B cell (primary cell): ENCODE measurements around the gene STX18. TPM values are rescaled to one million over a fixed set of nuclear protein-coding genes. Genes with fewer than 3 reads are reported as not detected.

Source experiments
- ATAC-seq: fragments of 200-7000 bp; cut with Tn5 transposase; one replicate; pipeline ENCODE4 v1.10.0; 2021; ENCODE audit warnings: low read depth, mild to moderate bottlenecking, moderate number of reproducible peaks, moderate library complexity
- CTCF ChIA-PET: fragments of 350-600 bp; sonication (Branson Sonifier 250); formaldehyde crosslinking; loops from one replicate; lab custom pipeline; 2021; ENCODE audit warnings: antibody characterized with exemption, inconsistent platforms; lab: Charles Lee
- POLR2A ChIA-PET: fragments of 350-600 bp; sonication (Branson Sonifier 250); formaldehyde crosslinking; loops from one replicate; lab custom pipeline; 2021; ENCODE audit warnings: antibody characterized with exemption; lab: Charles Lee
- DNase-seq: peaks from one replicate; pipeline ENCODE4 v3.0.0; 2013
- H2AFZ ChIP-seq: 2 replicates; pipeline ENCODE4 v1.6.1; 2012; ENCODE audit warnings: mild to moderate bottlenecking, low read depth, low read length; ENCODE audit not compliant: insufficient read depth, poor library complexity, severe bottlenecking
- H3K27ac ChIP-seq, 2 donors: 1 replicate in 1 of 2; 2 replicates in 1 of 2; pipeline ENCODE4 v1.5.1; 2012 to 2013; ENCODE audit warnings: low read length in 2 of 2, mild to moderate bottlenecking in 2 of 2, moderate library complexity in 1 of 2
- H3K27me3 ChIP-seq, 4 experiments: fragments of 200-600 bp in 1 of 4; sonication (generic) in 1 of 4; replicated peaks in 1 of 4; 1 replicate in 2 of 4; 2 replicates in 2 of 4; pipeline versions ENCODE4 v1.6.1 to v1.7.0; 2013 to 2016; ENCODE audit warnings: low read length in 3 of 4, mild to moderate bottlenecking in 2 of 4, mixed read lengths in 1 of 4, moderate library complexity in 1 of 4; ENCODE audit not compliant: insufficient read depth in 4 of 4, control insufficient read depth in 3 of 4; ENCODE audit errors: control extremely low read depth in 1 of 4
- H3K36me3 ChIP-seq, 2 experiments: replicated peaks in 1 of 2; 1 replicate in 1 of 2; 2 replicates in 1 of 2; pipeline versions ENCODE4 v1.6.1 to v1.7.1; 2013; ENCODE audit warnings: low read length in 1 of 2; ENCODE audit not compliant: insufficient read depth in 2 of 2, control insufficient read depth in 1 of 2; ENCODE audit errors: control extremely low read depth in 1 of 2, extremely low read depth in 1 of 2
- H3K4me1 ChIP-seq, 2 donors: fragments of 200-600 bp in 1 of 2; sonication (generic) in 1 of 2; 1 replicate in 1 of 2; 2 replicates in 1 of 2; pipeline versions ENCODE4 v1.5.1 to v1.6.1; 2013 to 2017; ENCODE audit warnings: low read length in 2 of 2; ENCODE audit not compliant: control insufficient read depth in 2 of 2, insufficient read depth in 2 of 2
- H3K4me2 ChIP-seq: replicated peaks from 2 replicates; pipeline ENCODE3; 2012; ENCODE audit warnings: mild to moderate bottlenecking, low read depth, low read length; ENCODE audit not compliant: poor library complexity, severe bottlenecking
- H3K4me3 ChIP-seq, 5 experiments: fragments of 200-600 bp in 1 of 5; sonication (generic) in 1 of 5; 1 replicate in 3 of 5; 2 replicates in 2 of 5; pipeline versions ENCODE4 v1.5.1 to v1.7.0; 2011 to 2016; ENCODE audit warnings: low read length in 4 of 5, mild to moderate bottlenecking in 4 of 5, low read depth in 2 of 5, control low read depth in 1 of 5, moderate library complexity in 1 of 5; ENCODE audit not compliant: insufficient read depth in 1 of 5; ENCODE audit errors: control extremely low read depth in 1 of 5, extremely low read depth in 1 of 5
- H3K79me2 ChIP-seq: fragments of 200-600 bp; sonication (generic); one replicate; pipeline ENCODE4 v1.6.0; 2016; ENCODE audit warnings: low read length; ENCODE audit not compliant: control insufficient read depth, insufficient read depth
- H3K9ac ChIP-seq: fragments of 200-600 bp; sonication (generic); 2 replicates; pipeline ENCODE4 v1.6.1; 2017; ENCODE audit warnings: mild to moderate bottlenecking, low read length, moderate library complexity
- H3K9me3 ChIP-seq, 3 donors: one replicate each; pipeline versions ENCODE4 v1.6.1 to v1.7.1; 2013; ENCODE audit warnings: low read length in 2 of 3; ENCODE audit not compliant: control insufficient read depth in 2 of 3, insufficient read depth in 1 of 3; ENCODE audit errors: control extremely low read depth in 1 of 3
- H4K20me1 ChIP-seq: 2 replicates; pipeline ENCODE4 v1.6.0; 2012; ENCODE audit warnings: mild to moderate bottlenecking, low read length; ENCODE audit not compliant: insufficient read depth, control insufficient read depth, poor library complexity, severe bottlenecking
- H3K27ac Mint-ChIP-seq: one replicate; pipeline ENCODE4 v1.8.0; 2021; ENCODE audit warnings: mixed read lengths
- H3K27me3 Mint-ChIP-seq: one replicate; pipeline ENCODE4 v1.8.0; 2021; ENCODE audit warnings: mixed read lengths
- H3K4me1 Mint-ChIP-seq: one replicate; pipeline ENCODE4 v1.8.0; 2021; ENCODE audit warnings: mixed read lengths
- H3K4me3 Mint-ChIP-seq: one replicate; pipeline ENCODE4 v1.8.0; 2021; ENCODE audit warnings: mixed read lengths
- H3K9me3 Mint-ChIP-seq: one replicate; pipeline ENCODE4 v1.8.0; 2022; ENCODE audit warnings: mixed read lengths; ENCODE audit not compliant: insufficient read depth
- CTCF ChIP-seq: fragments of 200-600 bp; IDR thresholded peaks from one replicate; pipeline ENCODE4 v1.8.0; 2022; ENCODE audit warnings: antibody characterized with exemption, mild to moderate bottlenecking
- EZH2 ChIP-seq: IDR thresholded peaks from 2 replicates; pipeline ENCODE4 v1.6.1; 2012; ENCODE audit warnings: borderline replicate concordance, low read depth, mild to moderate bottlenecking, moderate library complexity, low read length; ENCODE audit not compliant: insufficient read depth, poor library complexity, severe bottlenecking
- WGBS: methylation state at CpG from one replicate; pipeline ENCODE4 v1.1.5; 2013; ENCODE audit warnings: missing lambda C conversion rate; ENCODE audit not compliant: insufficient coverage; 5-methylcytosine and 5-hydroxymethylcytosine counted together
- intact Hi-C: fragments of 100-400 bp; cut with micrococcal nuclease; formaldehyde crosslinking; loops from one replicate; pipeline ENCODE4 v1.10.0; 2022
- polyA plus RNA-seq: library from polyadenylated mRNA; depleted of rRNA; stranded (reverse); fragments of >200 nt; gene quantifications from 2 replicates; pipeline ENCODE4 v1.2.3, GENCODE V29; 2012
- total RNA-seq, 2 donors: library from RNA; stranded (reverse); fragments of 120-200 nt in 1 of 2; gene quantifications; 1 replicate in 1 of 2; 2 replicates in 1 of 2; pipeline versions ENCODE4 v1.2.3 to v1.2.4, GENCODE V29; 2013 to 2022

Gene STX18
- total and polyA plus RNA-seq, 2 donors (not counting 1 experiment from before 2014, with no cell fraction given) = 20.3 to 33.6 TPM

GRCh38 chr4:4443821-4444220 is 98.0 kb downstream of the STX18 start:
- Histone ChIP-seq H3K4me1 (no peaks in the 10 kb centered on the region), H3K27me3 (no peaks in the 10 kb centered on the region), H3K4me3 (no peak overlapping the region), H3K9me3 (no peaks in the 10 kb centered on the region), H3K4me2 (no peak overlapping the region), H3K79me2 (no peaks in the 10 kb centered on the region), H3K36me3 (peaks cover 0 to 2% of the 10 kb centered on the region in 2 experiments), H3K27ac (no peak overlapping the region), H4K20me1 (no peaks in the 10 kb centered on the region), H2AFZ (no peak overlapping the region), H3K9ac (no peak overlapping the region)
- ATAC-seq = no peak
- TF ChIP-seq EZH2 (no peak), CTCF (no peak)
- DNase-seq = no peak
- 100% methylated on average over 1 of the region's 2 CpGs for WGBS
- CTCF ChIA-PET = no interaction called here
- H3K27me3 Mint-ChIP-seq = no peaks in the 10 kb centered on the region
- POLR2A ChIA-PET = no interaction called here
- intact Hi-C loops = no loop called here
- no peak overlapping the region for H3K4me3 Mint-ChIP-seq
- H3K9me3 Mint-ChIP-seq = no peaks in the 10 kb centered on the region
- H3K4me1 Mint-ChIP-seq = no peaks in the 10 kb centered on the region
- no peak overlapping the region for H3K27ac Mint-ChIP-seq

- H2AFZ ChIP-seq = no peak overlapping the region
- no CpG with 5 or more reads among the region's 2 CpGs for WGBS
- TF ChIP-seq CTCF = no peak
- TF ChIP-seq EZH2 = no peak
- Mint-ChIP-seq H3K27ac (no peak overlapping the region), H3K4me3 (no peak overlapping the region), H3K4me1 (no peaks in the 10 kb centered on the region), H3K27me3 (no peaks in the 10 kb centered on the region), H3K9me3 (no peaks in the 10 kb centered on the region)
- H3K4me1 ChIP-seq = no peaks in the 10 kb centered on the region
- H3K9ac ChIP-seq = no peak overlapping the region
- ChIA-PET POLR2A (no interaction called here), CTCF (interaction anchor here (0.8 kb wide), 1 partner anchor 10 kb away, joined by 3 read pairs; no protein-coding TSS in a partner anchor)
- no peak overlapping the region for H3K4me3 ChIP-seq
- no peaks in the 10 kb centered on the region for H3K27me3 ChIP-seq
- H3K4me2 ChIP-seq = no peak overlapping the region
- no peak for ATAC-seq
- peaks cover 3 to 17% of the 10 kb centered on the region in 2 experiments for H3K36me3 ChIP-seq
- H3K27ac ChIP-seq = no peak overlapping the region
- H4K20me1 ChIP-seq = no peaks in the 10 kb centered on the region
- no peaks in the 10 kb centered on the region for H3K9me3 ChIP-seq
- no peak for DNase-seq
- intact Hi-C loops = no loop called here
- H3K79me2 ChIP-seq = no peaks in the 10 kb centered on the region
Observed at GRCh38 chr4:4440333-4441061, 101.4 kb downstream of the STX18 start.
